HFFc6 (cell line): ENCODE results near the gene SUGCT. TPM values are rescaled to one million over a fixed set of nuclear protein-coding genes. Genes with fewer than 3 reads are reported as not detected.

ENCODE experiments used
- DNase-seq: peaks from one replicate; pipeline ENCODE4 v3.0.0-alpha.2; 2018
- H3K27ac Mint-ChIP-seq: 2 replicates; pipeline ENCODE4 v1.8.0; 2020; ENCODE audit warnings: mild to moderate bottlenecking, mixed read lengths
- H3K27me3 Mint-ChIP-seq: 2 replicates; pipeline ENCODE4 v1.8.0; 2021; ENCODE audit warnings: mild to moderate bottlenecking, moderate library complexity, mixed read lengths; ENCODE audit not compliant: insufficient read depth
- H3K36me3 Mint-ChIP-seq: 2 replicates; pipeline ENCODE4 v1.8.0; 2021; ENCODE audit warnings: low read depth, mixed read lengths
- H3K4me1 Mint-ChIP-seq: 2 replicates; pipeline ENCODE4 v1.8.0; 2020; ENCODE audit warnings: low read depth, mixed read lengths
- H3K4me3 Mint-ChIP-seq: 2 replicates; pipeline ENCODE4 v1.8.0; 2020; ENCODE audit warnings: mild to moderate bottlenecking, moderate library complexity, mixed read lengths
- H3K9me3 Mint-ChIP-seq: 2 replicates; pipeline ENCODE4 v1.8.0; 2020; ENCODE audit warnings: mild to moderate bottlenecking, mixed read lengths
- total RNA-seq, 6 experiments: library from RNA; stranded (reverse); fragmentation: NEBNext Ultra II Directional; extraction: Animal tissue kit (Norgen Biotek cat#: 25700); gene quantifications; 2 replicates in 1 of 6; 3 replicates in 5 of 6; pipeline ENCODE4 v1.2.3, GENCODE V29; 2021
- TF ChIP-seq, protein P1 (sequence below): fragments of 200-600 bp; sonication (generic); IDR thresholded peaks from 2 replicates; pipeline ENCODE4 v1.5.0; 2021; ENCODE audit warnings: antibody characterized with exemption, mild to moderate bottlenecking

SUGCT gene
- total RNA-seq, 6 experiments from 2014 or later = 12.9 to 20.1 (median 17.1) TPM

DNA sequence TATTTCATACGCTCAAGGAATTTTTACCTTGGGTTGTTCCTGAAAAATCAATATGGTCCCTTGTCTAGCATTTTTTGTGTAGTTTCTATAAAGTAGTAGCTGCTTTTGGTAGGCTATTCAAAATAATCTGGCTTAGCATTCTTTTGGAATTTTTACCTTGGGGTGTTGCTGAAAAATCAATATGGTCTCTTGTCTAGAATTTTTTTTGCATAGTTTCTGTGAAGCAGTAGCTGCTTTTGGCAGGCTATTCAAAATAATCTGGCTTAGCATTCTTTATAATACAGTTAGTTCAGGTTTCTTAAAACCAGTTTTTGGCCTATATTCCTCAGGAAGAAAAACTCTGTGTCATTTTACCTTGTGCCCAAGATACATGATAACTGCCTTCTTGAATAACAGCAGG lies 301.9 kb downstream of the SUGCT start:
- Mint-ChIP-seq H3K4me3 (no peak overlapping the region), H3K27me3 (peaks cover 1% of the 10 kb centered on the region; the same call in 1 of the 2 replicates), H3K36me3 (peaks cover 28% of the 10 kb centered on the region), H3K4me1 (peaks cover 52% of the 10 kb centered on the region), H3K27ac (peak overlapping the region; percentile 87; the same call in 1 of the 2 replicates), H3K9me3 (peaks cover 25% of the 10 kb centered on the region)
- no peak for DNase-seq
- TF ChIP-seq, protein P1, sequence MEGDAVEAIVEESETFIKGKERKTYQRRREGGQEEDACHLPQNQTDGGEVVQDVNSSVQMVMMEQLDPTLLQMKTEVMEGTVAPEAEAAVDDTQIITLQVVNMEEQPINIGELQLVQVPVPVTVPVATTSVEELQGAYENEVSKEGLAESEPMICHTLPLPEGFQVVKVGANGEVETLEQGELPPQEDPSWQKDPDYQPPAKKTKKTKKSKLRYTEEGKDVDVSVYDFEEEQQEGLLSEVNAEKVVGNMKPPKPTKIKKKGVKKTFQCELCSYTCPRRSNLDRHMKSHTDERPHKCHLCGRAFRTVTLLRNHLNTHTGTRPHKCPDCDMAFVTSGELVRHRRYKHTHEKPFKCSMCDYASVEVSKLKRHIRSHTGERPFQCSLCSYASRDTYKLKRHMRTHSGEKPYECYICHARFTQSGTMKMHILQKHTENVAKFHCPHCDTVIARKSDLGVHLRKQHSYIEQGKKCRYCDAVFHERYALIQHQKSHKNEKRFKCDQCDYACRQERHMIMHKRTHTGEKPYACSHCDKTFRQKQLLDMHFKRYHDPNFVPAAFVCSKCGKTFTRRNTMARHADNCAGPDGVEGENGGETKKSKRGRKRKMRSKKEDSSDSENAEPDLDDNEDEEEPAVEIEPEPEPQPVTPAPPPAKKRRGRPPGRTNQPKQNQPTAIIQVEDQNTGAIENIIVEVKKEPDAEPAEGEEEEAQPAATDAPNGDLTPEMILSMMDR = no peak

DNA sequence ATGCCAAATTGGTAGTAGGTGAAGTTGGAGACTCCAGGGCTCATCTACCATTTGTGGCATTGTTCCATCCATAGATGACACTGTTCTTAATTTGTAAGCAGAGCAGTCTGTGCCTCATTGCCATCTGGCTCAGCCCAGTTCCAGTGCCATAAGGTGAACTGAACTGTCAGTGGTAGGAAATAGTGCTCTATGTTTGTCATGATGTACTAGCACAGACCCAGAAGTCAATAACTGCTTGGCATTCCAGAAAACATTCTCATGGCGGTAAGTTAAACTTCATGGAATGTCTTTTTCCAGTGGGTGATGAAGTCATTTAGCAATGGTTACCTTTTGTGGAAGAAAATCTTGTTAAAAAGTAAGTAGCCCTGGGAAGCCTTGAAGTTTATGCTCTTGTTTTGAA lies 302.7 kb downstream of the SUGCT start:
- Mint-ChIP-seq H3K27ac (peak overlapping the region; percentile 87), H3K4me1 (peaks cover 52% of the 10 kb centered on the region), H3K4me3 (peak overlapping the region; percentile 7; the same call in 1 of the 2 replicates), H3K9me3 (peaks cover 23% of the 10 kb centered on the region), H3K36me3 (peaks cover 25% of the 10 kb centered on the region), H3K27me3 (peaks cover 1% of the 10 kb centered on the region; the same call in 1 of the 2 replicates)
- TF ChIP-seq, protein P1 = no peak
- peak; percentile 90 for DNase-seq

DNA sequence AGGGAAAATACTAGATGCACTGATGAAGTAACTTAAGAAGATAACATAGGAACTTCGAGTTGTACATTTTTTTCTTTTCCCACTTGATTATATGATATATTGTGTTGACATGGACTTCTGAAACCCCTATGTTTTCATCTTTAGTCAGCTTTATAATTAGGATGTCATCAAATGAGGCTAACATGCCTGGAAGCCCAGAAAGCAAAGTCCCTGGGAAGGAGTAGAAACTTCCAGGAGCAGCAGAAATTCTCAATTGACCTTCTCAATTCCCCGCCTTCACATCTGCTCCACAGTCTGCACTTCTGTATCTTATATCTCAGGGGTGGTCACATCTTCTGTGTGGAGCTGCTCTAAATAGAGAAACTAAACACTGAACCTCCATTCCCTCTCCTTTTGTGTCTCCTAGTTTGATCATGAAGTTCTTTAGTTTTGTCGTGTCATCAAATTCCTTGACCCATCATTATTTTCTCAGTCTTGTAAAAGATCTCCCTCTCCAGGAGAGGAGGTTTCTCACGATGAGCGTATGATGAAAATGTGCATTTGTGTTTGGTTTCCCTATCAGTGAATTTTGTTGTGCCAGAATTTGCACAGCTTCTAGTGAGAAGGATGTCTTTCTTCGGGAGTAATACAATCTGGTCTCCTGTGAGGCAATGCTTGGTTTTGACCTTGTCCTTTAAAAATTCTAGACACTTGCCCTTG lies 303.3 kb downstream of the SUGCT start:
- H3K9me3 Mint-ChIP-seq = peaks cover 17% of the 10 kb centered on the region
- H3K4me1 Mint-ChIP-seq = peaks cover 52% of the 10 kb centered on the region
- peaks cover 19% of the 10 kb centered on the region for H3K36me3 Mint-ChIP-seq
- peaks cover 1% of the 10 kb centered on the region; the same call in 1 of the 2 replicates for H3K27me3 Mint-ChIP-seq
- no peak for DNase-seq
- TF ChIP-seq, protein P1 = no peak
- peak overlapping the region; percentile 7; the same call in 1 of the 2 replicates for H3K4me3 Mint-ChIP-seq
- H3K27ac Mint-ChIP-seq = peak overlapping the region; percentile 87

DNA sequence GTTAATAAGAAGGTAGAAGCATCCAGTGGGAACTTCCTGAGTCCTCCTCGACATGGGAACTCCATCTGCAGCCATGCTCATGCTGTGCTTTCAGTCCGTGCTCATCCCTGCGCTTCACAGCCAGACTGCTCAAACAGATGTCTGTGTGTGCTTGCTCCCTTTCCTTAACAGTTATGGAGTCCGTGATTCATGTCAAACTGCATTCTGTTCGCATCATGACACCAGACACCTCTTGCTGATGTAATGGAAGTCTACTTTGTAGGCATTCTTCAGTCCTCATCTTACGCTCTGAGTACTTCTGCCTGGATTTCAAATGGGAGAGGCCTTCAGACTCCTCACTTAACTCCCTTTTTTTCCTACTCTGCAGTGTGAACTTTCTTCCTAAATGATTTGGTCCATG lies 304.9 kb downstream of the SUGCT start:
- peaks cover 16% of the 10 kb centered on the region for H3K36me3 Mint-ChIP-seq
- no peak overlapping the region; the same call in 1 of the 2 replicates for H3K27ac Mint-ChIP-seq
- H3K9me3 Mint-ChIP-seq = peaks cover 20% of the 10 kb centered on the region
- no peak for DNase-seq
- H3K4me3 Mint-ChIP-seq = no peak overlapping the region
- peaks cover 38% of the 10 kb centered on the region for H3K4me1 Mint-ChIP-seq
- H3K27me3 Mint-ChIP-seq = peaks cover 1% of the 10 kb centered on the region; the same call in 1 of the 2 replicates
- TF ChIP-seq, protein P1 = no peak

DNA sequence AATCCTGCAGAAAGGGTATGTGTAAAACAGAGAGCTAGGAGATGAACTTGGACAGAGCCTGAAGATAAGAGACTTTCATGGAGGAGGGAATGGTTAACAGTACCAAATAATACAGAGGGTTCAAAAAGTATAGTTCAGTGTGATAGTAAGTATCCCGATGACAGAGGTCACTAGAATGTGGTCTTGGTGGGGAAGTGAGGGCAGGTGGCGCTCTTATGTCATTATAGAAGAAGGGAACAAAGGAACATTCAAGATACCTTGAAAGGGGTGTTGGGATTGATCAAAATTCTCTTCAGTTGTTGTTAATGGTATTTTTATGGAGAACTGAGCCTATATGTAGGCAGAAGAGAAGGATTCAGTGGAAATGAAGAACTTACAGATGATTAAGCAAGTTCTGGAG lies 312.5 kb downstream of the SUGCT start:
- no peaks in the 10 kb centered on the region; the same call in 1 of the 2 replicates for H3K36me3 Mint-ChIP-seq
- no peaks in the 10 kb centered on the region for H3K27me3 Mint-ChIP-seq
- H3K4me1 Mint-ChIP-seq = peaks cover 6% of the 10 kb centered on the region
- no peak overlapping the region for H3K4me3 Mint-ChIP-seq
- no peak overlapping the region for H3K27ac Mint-ChIP-seq
- H3K9me3 Mint-ChIP-seq = 0 out of 2 replicates have a peak, but pooled peaks cover 4% of the 10 kb centered on the region
- TF ChIP-seq, protein P1 = peak; percentile 27
- no peak for DNase-seq
